Endometrial microvascular endothelial cells (primary cell): ENCODE results near the gene AUTS2. TPM values are rescaled to one million over a fixed set of nuclear protein-coding genes. Genes with fewer than 3 reads are reported as not detected.

Experiments used
- in situ Hi-C: cut with HindIII; loops from 2 replicates; pipeline ENCODE4 v1.10.0; 2017; ENCODE audit warnings: low sequenced_read_pairs, low pct_unique_long_range_greater_than_20kb; ENCODE audit errors: inconsistent ontology term
- total RNA-seq: library from RNA; depleted of rRNA; stranded (reverse); fragments of >200 nt; gene quantifications from one replicate; pipeline ENCODE4 v1.2.3, GENCODE V29; 2015; ENCODE audit errors: inconsistent ontology term

The AUTS2 gene
- total RNA-seq, 1 donor from 2014 or later = 0.09 TPM

DNA sequence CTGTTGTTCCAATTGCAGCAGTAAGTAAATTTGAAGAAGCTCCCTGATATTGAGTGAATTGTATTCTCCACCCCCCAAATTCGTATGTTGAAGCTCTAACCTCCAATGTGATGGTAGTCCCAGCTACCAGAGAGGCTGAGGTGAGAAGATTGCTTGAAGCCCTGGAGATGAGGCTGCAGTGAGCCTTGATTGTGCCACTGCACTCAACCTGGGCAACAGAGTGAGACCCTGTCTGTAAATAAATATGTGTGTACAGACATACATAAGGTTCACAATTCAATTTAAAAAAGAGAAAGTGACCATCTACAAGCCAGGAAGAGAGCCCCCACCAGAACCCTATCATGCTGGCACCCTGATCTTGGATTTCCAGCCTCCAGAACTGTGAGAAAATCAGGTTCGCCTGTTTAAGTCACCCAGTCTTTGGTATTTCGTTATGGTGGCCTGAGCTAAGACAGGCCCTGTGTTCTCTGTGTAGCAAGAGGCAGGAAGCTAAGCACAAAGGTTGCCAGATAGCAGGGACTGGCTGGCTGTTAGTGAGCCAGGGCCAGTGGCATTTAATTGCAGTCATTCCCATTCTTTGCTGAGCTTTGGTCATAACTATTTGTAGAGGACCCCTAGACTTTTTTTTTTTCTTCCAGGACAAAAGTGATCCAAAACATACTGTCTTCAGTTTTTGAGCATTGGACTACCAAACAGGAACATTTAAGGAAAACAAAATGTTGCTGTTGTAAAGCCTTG lies 45.6 kb downstream of the AUTS2 start:
- in situ Hi-C loops = no loop called here

DNA sequence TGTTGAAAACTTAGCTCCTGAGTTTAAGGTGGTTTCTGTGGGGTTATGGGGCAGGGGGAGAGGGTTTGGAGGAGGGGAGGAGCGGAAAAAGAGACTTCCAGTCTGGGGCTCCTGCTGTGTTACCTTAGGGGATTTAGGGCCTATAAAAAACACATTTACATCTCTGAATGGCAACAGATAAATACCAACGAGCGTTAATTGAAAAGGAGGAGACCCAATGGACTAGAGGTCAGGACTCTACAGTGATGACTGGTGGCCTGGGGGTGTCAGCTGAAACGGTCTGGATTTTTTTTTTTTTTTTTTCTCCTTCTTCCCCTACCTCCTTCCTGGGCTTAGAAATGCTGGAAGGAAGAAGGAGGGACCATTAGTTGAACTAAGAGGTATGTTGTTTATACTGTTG lies 47.4 kb downstream of the AUTS2 start:
- in situ Hi-C loops = no loop called here

DNA sequence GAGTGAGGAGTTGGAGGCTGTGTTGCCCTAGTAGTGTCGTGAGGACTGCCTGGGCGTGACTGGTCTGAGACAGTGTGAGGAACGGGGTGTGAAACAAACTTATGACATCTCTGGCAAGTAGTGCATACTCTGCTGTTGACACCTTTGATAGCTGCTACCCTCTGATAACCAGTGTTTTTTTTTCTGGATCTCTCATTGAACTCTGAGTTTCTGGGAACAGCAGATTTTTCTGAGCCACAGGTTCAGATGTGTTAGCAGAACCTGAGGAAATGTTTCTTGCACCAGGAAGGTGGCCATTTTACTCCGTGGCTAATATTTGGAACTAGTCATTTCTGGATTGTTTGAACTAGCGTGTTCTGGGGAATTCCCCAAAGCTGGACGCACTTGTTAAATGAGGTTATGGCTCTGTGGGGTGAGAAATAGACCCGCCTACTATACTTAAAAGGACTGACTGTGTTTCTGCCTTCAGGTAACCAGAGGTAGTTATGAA lies 52.9 kb downstream of the AUTS2 start:
- in situ Hi-C loops = no loop called here

DNA sequence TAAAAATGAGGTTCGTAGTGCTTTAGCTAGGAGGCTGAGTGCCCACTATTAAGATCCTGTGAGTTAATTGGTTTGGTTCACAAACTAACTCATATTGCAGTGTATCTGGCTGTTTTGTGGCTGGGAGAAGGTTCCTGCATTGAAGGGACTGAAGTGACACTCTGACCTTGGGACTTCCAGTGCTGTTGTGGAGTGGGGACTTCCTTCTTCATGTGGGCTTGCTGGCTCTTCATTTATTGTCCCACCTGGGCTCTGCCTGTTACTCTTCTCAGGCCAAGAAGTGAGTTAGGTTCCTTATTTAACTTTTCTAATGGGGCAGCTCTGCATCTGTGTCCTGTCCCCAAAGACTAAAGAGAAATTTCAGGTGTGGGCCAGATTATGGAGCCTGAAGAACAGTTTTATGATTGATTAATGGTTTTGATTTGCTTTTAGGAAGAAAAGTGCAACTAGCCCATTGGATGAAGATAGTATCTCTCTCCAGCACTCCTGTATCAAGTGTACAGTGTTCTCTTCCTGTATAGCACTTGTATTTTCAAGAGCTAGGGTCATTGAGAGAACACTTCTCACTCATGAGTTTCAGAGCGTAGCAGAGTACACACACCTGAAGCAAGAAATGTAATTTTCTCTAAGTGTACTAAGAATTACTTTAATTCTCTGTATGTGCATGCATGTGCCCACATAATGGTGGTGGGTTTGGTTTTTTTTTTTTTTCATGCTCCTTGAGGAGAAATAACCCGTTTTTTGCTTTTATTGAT lies 54.8 kb downstream of the AUTS2 start:
- in situ Hi-C loops = no loop called here

DNA sequence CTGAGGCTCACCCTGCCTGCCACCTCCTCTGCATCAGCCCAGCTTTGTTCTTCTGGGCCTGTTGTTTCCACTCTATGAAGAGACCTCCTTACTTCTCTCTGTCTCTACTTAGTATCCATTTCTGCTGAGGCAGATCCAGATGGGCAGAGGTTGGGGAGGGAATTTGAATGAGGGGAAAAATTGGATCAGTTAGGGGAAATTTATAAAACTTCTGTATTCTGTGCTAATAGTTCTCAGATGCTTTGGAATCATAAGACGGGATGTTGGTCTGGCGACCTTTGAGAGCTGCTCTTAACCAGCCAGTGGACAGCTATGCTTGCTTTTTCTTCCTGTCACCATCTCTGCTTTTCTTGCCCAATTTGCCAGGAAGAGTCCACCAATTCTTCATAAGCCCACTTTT lies 55.5 kb downstream of the AUTS2 start:
- in situ Hi-C loops = no loop called here

DNA sequence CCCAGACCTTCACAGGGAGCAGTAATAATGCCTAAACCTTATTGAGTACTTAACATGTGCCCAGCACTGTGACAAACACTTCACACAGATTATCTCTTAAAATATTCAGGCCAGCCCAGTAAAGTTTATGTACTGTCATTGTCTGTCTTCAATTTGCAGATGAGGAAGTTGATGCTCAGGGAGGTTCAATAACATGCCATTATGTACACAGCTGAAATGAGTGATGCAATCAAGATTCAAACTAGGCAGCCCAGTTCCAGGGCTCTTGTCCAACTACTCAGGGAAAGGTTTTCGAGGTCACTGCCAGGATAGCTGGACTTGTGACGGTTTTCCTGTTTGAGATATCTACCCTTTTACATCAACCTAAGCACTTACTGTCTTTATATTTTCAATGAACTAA lies 56.1 kb downstream of the AUTS2 start:
- in situ Hi-C loops = no loop called here

DNA sequence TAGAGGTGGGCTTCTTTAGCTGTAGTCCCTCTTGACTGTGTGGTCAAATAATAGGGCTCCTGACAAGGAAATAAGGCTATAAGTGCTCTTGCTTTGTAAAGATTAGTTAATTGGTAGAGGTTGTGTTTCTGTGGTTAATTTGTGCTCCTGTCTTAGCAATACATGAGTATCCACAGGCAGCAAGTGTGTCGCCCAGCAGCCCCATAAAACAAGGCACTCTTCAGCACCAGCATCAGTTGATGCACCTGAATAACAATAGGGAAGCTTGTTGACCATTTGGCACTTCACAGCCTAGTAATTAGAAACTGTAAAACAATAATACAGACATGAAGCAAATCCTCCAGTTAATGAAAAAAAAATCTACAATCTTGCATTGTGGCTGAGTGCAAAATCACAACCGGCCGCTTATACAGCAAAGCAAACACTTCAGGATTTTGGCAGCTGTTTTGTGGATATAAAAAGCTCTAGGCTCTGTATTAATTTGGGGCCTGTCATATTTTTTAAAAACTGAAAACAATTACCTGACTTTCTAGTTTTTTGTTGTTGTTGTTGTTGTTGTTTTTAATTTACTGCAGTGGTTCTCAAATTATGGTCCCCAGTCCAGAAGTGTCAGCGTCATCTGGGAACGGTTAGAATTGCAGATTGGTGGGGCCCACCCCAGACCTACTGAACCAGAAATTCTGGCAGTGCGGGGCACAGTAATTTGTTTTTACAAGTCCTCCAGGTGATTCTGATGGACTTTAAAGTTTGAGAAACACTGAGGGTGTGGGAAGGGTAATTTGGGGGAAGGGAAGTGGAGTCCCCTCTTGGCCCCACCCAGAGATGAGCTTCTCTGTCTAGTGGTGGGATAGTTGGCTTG lies 56.8 kb downstream of the AUTS2 start:
- in situ Hi-C loops = no loop called here

DNA sequence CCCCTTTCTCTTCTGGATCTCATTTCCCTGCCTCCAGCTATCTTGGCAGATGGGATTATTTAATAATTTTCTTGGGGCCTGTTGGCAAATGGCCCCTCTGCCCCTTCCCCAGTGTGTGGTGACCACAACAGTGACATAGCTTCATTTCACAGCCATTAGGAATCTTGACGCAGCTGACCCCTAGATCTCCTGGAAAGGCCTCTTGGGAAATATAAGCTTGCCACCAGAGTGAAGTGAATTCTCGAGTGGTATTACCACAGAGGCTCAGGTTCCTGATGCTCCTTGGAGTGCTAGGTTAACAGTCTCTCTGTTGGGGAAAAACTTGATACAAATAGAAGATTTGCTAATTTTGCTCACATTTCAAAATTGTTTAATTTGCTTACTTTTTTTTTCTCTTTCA lies 57.8 kb downstream of the AUTS2 start:
- in situ Hi-C loops = no loop called here

DNA sequence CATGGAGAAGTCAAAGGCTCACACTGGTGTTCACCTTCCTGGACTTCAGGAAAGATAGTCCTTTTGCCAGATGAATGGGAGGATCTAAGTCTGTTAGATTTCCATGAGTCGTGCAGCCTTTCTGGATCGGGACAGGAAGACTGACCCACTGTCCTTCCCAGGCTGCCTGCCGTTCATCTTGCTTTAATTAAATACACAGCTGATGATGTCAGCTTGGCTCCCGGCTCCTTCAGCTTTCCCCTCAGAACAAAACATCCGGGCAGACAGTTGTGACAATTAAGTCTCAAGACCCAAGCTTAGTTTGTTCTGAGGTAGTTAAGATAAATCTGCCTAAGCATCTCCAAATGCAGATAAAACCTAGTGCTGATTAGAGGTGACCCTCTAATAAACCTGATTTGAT lies 58.6 kb downstream of the AUTS2 start:
- in situ Hi-C loops = no loop called here

DNA sequence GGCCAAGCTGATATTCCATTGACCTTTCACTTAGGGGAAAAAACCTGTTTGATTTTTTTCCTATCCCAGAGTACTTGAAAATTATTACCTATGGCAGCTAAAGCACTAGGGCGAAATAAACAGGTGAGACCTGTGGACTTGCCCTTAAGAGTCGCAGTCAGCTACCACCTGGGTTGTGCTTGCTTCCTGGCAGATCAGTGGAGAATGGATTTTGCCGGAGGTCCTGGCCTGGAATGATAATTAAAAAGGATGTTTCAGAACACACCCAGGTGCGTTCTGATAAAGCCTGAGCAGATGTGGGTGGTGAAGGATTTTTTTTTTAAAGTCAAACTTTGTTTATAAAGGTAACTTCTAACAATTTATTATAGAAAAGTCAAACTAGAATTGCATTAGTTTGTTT lies 59.1 kb downstream of the AUTS2 start:
- in situ Hi-C loops = no loop called here

DNA sequence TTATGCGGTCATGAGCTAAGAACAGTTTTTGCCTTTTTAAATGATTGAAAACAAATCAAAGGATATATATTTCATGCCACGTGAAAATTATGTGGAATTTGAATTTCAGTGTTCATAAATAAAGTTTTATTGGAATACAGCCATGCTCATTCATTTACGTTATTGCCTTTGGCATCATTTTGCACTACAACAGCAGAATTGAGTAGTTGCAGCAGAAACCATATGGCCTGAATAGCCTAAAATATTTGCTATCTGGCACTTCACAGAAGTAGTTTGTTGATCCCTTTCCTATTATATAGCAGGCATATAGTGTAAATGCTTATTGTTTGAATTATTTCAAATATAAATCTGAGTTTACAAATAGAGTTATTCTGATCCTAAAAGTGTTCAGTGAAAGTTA lies 59.7 kb downstream of the AUTS2 start:
- in situ Hi-C loops = no loop called here

DNA sequence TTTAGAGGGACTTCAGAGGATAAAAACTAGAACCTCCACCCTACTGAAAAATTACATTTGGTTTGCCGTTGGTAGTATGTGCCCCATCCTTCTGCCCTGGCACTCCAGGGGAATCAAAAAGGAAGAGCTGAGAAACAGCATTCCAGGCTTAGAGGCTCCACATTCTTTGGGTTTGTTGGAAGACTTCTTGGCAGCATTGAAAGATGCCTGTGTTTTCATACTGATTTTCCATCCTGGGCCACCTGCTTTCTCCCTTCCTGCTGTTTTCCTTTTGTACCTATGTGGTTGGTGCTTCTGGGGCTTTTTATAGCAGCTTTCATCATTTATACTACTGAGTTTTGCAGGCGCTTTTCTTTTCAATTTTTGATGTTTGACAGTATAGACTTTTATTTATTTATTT lies 61.7 kb downstream of the AUTS2 start:
- in situ Hi-C loops = no loop called here

DNA sequence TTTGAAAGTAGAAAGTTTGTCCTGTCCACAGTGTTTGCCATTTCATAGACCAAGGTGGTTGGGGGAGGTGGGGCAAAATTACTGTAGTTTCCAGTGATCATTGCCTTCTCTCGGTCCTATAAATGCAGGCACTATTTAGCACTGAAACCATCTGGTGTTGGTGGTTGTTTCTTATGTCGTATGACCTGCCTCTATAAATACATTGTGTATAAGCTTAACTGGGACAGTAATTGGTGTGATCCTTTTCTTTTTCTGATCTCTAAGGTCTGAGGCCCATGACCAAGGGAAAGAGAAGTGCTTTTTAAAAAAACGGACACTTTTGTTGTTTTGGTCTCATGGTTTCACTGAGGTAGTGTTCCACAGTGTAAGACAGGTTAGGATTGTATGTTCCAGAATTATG lies 63.1 kb downstream of the AUTS2 start:
- in situ Hi-C loops = no loop called here

DNA sequence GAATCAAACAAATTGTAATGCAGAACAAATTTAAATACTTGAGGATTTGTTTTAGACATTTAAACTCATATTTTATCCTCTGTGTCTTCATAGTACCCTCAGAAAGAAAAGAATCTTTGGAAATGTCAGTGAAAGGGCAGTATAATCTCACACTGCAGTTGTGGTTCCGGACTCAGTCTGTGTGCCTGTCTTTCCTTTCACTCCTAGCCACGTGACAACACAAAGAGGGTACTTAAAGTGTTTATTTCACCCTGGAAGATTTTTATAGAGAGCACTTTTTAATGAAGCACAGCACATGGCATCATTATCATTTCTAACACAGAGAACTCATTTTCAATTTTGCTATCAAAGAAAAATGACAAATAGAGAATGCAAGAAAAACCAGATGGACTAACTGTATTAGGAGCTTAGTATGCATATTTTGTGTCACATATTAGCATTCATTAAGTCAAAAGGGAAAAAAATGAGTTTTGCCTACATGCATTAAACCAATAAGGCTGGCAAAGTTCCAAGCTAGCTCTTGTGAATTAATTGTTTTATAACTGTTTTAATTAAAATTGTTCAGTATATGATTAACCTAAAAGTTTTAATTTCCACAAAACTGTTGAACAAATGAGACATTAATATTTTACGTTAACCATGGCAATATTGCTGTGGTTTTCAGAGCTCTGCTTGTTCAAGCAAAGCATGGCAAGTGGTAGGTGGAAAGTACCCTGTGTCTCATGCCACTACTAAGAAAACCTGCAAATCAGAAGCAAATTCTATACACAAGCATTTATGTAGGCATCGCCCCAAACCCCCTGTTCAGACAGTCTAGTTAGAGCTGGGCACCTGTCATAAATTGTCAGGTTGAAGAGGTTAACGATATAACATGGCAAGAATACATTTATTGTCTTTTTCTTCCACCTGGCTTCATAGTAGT lies 65.9 kb downstream of the AUTS2 start:
- in situ Hi-C loops = no loop called here

DNA sequence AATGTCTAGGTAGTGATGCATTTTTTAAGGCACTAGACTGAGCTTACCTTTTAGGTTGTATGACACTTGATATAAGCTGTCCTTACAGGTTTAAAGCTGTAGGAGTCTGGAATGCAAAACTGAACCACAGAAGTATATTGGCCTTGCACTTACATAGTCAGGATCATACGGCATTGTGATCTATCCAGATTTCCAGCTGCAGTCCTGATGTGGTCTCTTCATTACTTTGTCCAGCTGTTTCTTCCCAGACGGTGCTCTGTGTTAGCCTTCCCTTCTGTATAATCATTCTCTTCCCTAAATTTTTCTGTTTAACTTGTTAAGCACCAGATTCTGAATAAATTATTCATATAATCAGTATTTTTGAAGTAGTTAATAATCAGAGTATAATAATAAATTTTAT lies 67.1 kb downstream of the AUTS2 start:
- in situ Hi-C loops = no loop called here

DNA sequence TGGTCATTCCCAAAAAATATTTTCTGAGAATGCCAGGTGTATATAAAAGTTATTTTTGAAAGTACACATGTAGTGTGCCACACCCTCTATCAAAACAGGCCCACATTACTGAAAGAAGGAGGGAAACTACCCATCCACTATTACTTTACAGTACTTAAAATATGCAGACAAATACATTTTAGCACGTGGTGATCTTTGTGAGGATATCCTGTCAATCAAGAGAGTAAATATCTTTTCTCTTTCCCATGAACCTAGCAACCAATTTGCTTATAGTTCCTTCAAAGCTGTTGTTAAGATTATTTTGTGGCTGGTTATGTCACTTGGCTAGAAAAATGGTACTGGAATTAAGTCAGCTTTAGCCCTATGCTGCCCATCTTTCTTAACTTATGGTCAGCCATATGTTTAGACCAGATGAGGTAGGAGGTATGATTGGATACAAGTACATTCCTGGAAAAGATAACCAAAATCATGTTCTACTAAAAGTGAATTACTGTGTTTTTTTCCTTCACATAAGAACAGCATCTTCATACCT lies 70.1 kb downstream of the AUTS2 start:
- in situ Hi-C loops = no loop called here

DNA sequence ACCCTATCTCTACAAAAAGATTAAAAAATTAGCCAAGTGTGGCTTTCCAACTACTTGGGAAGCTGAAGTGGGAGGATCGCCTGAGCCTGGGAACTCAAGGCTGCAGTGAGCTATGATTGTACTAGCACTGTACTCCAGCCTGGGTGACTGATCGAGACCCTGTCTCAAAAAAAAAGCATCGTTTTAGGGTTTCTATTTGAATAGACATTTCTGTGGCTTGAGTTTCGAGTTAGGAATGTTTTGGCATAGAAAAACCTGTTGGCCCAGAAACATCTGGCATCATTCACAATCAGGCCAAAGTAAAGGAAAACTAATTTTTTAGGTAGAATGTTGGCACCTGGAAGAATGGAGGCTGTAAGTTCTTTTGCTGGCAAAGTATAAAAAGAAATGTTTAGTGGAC lies 72.4 kb downstream of the AUTS2 start:
- in situ Hi-C loops = no loop called here

DNA sequence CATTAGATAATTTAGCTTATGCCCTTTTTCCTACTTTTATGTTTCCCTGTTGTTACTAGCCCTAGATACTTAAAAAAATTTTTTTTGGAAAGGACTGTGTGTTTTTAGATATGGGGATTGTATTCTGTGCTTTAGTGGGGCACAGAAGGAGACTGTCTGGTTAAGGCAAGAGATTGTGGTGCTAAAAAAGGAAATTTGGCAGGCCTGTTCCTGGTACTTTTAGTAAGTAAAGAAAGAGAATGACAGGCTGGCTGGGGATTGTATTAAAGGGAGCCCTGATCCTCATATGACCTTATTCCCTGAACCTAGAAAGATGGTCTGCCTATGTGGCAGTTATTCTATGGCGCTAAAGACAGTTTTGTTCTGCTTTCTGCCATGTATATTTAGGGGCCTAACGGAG lies 74.8 kb downstream of the AUTS2 start:
- in situ Hi-C loops = no loop called here
